HEK293 (cell line): ENCODE results near the gene DENND2C.

Experiments used
- CTCF ChIA-PET: fragments of 350-600 bp; formaldehyde crosslinking; extraction: SDS; loops from one replicate; lab custom pipeline; 2021; ENCODE audit warnings: antibody characterized with exemption; lab: Yijun Ruan, JAX
- POLR2A ChIA-PET: fragments of 300-600 bp; formaldehyde crosslinking; extraction: SDS; loops from one replicate; lab custom pipeline; 2020; ENCODE audit warnings: antibody characterized with exemption, inconsistent platforms; lab: Yijun Ruan, JAX
- H3K27ac ChIP-seq: fragments of 200-500 bp; sonication (Bioruptor generic); 2 replicates; pipeline ENCODE4 v1.5.1; 2014; ENCODE audit warnings: low read depth, low read length, control low read depth, inconsistent platforms; ENCODE audit errors: extremely low read depth
- H3K36me3 ChIP-seq, 2 experiments: fragments of 200-500 bp in 1 of 2; sonication (Bioruptor generic) in 1 of 2; 1 replicate in 1 of 2; 2 replicates in 1 of 2; pipeline ENCODE4 v1.5.1; 2014 to 2017; ENCODE audit warnings: inconsistent platforms in 2 of 2, low read length in 2 of 2; ENCODE audit not compliant: control insufficient read depth in 2 of 2, insufficient read depth in 1 of 2
- H3K4me1 ChIP-seq: fragments of 200-500 bp; sonication (Bioruptor generic); 2 replicates; pipeline ENCODE4 v1.5.1; 2014; ENCODE audit warnings: mild to moderate bottlenecking, low read length, inconsistent platforms; ENCODE audit not compliant: control insufficient read depth, insufficient read depth
- H3K4me3 ChIP-seq: 2 replicates; pipeline ENCODE4 v1.5.1; 2011; ENCODE audit warnings: low read depth, mild to moderate bottlenecking, control low read depth, low read length, moderate library complexity
- H3K9me3 ChIP-seq: fragments of 200-500 bp; sonication (Bioruptor generic); 2 replicates; pipeline ENCODE4 v1.5.1; 2014; ENCODE audit warnings: low read depth, low read length, inconsistent platforms; ENCODE audit not compliant: control insufficient read depth, insufficient read depth
- GLIS1 ChIP-seq: fragments of 450-650 bp; formaldehyde crosslinking; IDR thresholded peaks from 2 replicates; pipeline ENCODE4 v1.5.1; 2016; ENCODE audit warnings: missing biosample characterization, missing genetic modification characterization
- OSR2 ChIP-seq: fragments of 450-650 bp; formaldehyde crosslinking; IDR thresholded peaks from 2 replicates; pipeline ENCODE4 v1.5.1; 2016; ENCODE audit warnings: missing biosample characterization, missing genetic modification characterization
- SCRT1 ChIP-seq: fragments of 450-650 bp; formaldehyde crosslinking; IDR thresholded peaks from 2 replicates; pipeline ENCODE4 v1.5.1; 2016; ENCODE audit warnings: missing biosample characterization, missing genetic modification characterization, borderline replicate concordance
- SP7 ChIP-seq: fragments of 450-650 bp; formaldehyde crosslinking; IDR thresholded peaks from 2 replicates; pipeline ENCODE4 v1.5.1; 2016; ENCODE audit warnings: missing biosample characterization, missing genetic modification characterization
- ZBTB1 ChIP-seq: fragments of 450-650 bp; formaldehyde crosslinking; IDR thresholded peaks from 2 replicates; pipeline ENCODE4 v1.5.1; 2016; ENCODE audit warnings: missing biosample characterization, missing genetic modification characterization
- ZBTB6 ChIP-seq: fragments of 450-650 bp; formaldehyde crosslinking; IDR thresholded peaks from 2 replicates; pipeline ENCODE4 v1.5.1; 2017; ENCODE audit warnings: missing biosample characterization, missing genetic modification characterization
- ZFHX2 ChIP-seq: fragments of 450-650 bp; formaldehyde crosslinking; conservative IDR thresholded peaks from 2 replicates; pipeline ENCODE4 v1.5.1; 2016; ENCODE audit warnings: missing biosample characterization, missing genetic modification characterization
- ZNF132 ChIP-seq: fragments of 450-650 bp; formaldehyde crosslinking; IDR thresholded peaks from 2 replicates; pipeline ENCODE4 v1.5.1; 2017; ENCODE audit warnings: missing biosample characterization, missing genetic modification characterization, borderline replicate concordance
- ZNF248 ChIP-seq: fragments of 450-650 bp; formaldehyde crosslinking; IDR thresholded peaks from 2 replicates; pipeline ENCODE4 v1.5.1; 2017; ENCODE audit warnings: missing biosample characterization, missing genetic modification characterization
- ZNF280C ChIP-seq: fragments of 450-650 bp; formaldehyde crosslinking; IDR thresholded peaks from 2 replicates; pipeline ENCODE4 v1.5.1; 2016; ENCODE audit warnings: missing biosample characterization, missing genetic modification characterization
- ZNF555 ChIP-seq: fragments of 450-650 bp; formaldehyde crosslinking; conservative IDR thresholded peaks from 2 replicates; pipeline ENCODE4 v1.5.1; 2017; ENCODE audit warnings: missing biosample characterization, mild to moderate bottlenecking, missing genetic modification characterization, inconsistent platforms
- ZNF561 ChIP-seq: fragments of 450-650 bp; IDR thresholded peaks from 2 replicates; pipeline ENCODE4 v1.5.1; 2018; ENCODE audit warnings: missing biosample characterization, missing genetic modification characterization, borderline replicate concordance
- ZNF639 ChIP-seq: fragments of 450-650 bp; formaldehyde crosslinking; IDR thresholded peaks from 2 replicates; pipeline ENCODE4 v1.5.1; 2016; ENCODE audit warnings: missing biosample characterization, missing genetic modification characterization
- ZNF677 ChIP-seq: fragments of 450-650 bp; IDR thresholded peaks from 2 replicates; pipeline ENCODE4 v1.5.0; 2018; ENCODE audit warnings: missing biosample characterization, mild to moderate bottlenecking, missing genetic modification characterization, moderate library complexity
- ZNF791 ChIP-seq: fragments of 450-650 bp; formaldehyde crosslinking; IDR thresholded peaks from 2 replicates; pipeline ENCODE4 v1.5.1; 2016; ENCODE audit warnings: missing biosample characterization, missing genetic modification characterization
- ZSCAN18 ChIP-seq: fragments of 450-650 bp; formaldehyde crosslinking; IDR thresholded peaks from 2 replicates; pipeline ENCODE4 v1.5.1; 2016; ENCODE audit warnings: missing biosample characterization, missing genetic modification characterization

DENND2C gene

GRCh38 chr1:114718661-114719423, 49.0 kb upstream of the DENND2C start:
- H3K4me3 ChIP-seq = no peak overlapping the region
- ChIA-PET POLR2A (no interaction called here), CTCF (no interaction called here)
- no peaks in the 10 kb centered on the region for H3K4me1 ChIP-seq
- no peaks in the 10 kb centered on the region for H3K9me3 ChIP-seq
- peaks cover 48 to 83% of the 10 kb centered on the region in 2 experiments for H3K36me3 ChIP-seq
- no peak overlapping the region for H3K27ac ChIP-seq
- TF ChIP-seq ZNF280C = no peak
- no peak for TF ChIP-seq ZBTB6 (tag by site-specific recombination)
- TF ChIP-seq OSR2 (tag by site-specific recombination) = peak; percentile 59; the same call in 1 of the 2 replicates
- TF ChIP-seq ZSCAN18 (tag by site-specific recombination) = no peak

GRCh38 chr1:114716304-114717170, 46.7 kb upstream of the DENND2C start, which contains the start of gene NRAS:
TSS of gene NRAS (minus strand) at chr1:114716771. CDS start at chr1:114716160, 611 bp downstream.
- Histone ChIP-seq H3K4me1 (no peaks in the 10 kb centered on the region), H3K4me3 (peak within 1 kb of the TSS; percentile 96), H3K9me3 (no peaks in the 10 kb centered on the region), H3K36me3 (peaks cover 37 to 83% of the 10 kb centered on the region in 2 experiments), H3K27ac (peak within 1 kb of the TSS; percentile 16; the same call in 1 of the 2 replicates)
- ChIA-PET CTCF (interaction anchor here (0.7 to 1.3 kb wide), 3 partner anchors 263 to 370 kb away, joined by 3 to 6 read pairs (median 3); no protein-coding TSS in a partner anchor), POLR2A (interaction anchor here (1.2 to 1.9 kb wide), 4 partner anchors 14 to 64 kb away, joined by 3 to 4 read pairs (median 3); partner anchors contain the start of genes AMPD1, DENND2C and SIKE1)
- TF ChIP-seq ZNF639 (tag by site-specific recombination) = no peak
- TF ChIP-seq ZNF248 (tag by site-specific recombination) = no peak
- peak; percentile 63 for TF ChIP-seq SP7 (tag by site-specific recombination)
- no peak for TF ChIP-seq ZNF791
- TF ChIP-seq ZNF132 (tag by site-specific recombination) = no peak
- no peak for TF ChIP-seq ZBTB1 (tag by site-specific recombination)
- TF ChIP-seq SCRT1 (tag by site-specific recombination) = no peak
- TF ChIP-seq ZFHX2 (tag by site-specific recombination) = peak; percentile 38; the same call in 1 of the 2 replicates
- TF ChIP-seq GLIS1 (tag by site-specific recombination) = peak; percentile 47
- TF ChIP-seq ZNF677 = no peak
- TF ChIP-seq ZSCAN18 (tag by site-specific recombination) = no peak
- no peak for TF ChIP-seq ZNF280C
- TF ChIP-seq ZNF561 (tag by site-specific recombination) = peak; percentile 50; the same call in 1 of the 2 replicates
- TF ChIP-seq ZNF555 (tag by site-specific recombination) = no peak
